H1 (cell line): ENCODE measurements around the gene EML1. TPM values are rescaled to one million over a fixed set of nuclear protein-coding genes. Genes with fewer than 3 reads are reported as not detected.

Experiments
- CTCF ChIA-PET: fragments of 300-600 bp; sonication (Branson Sonifier 250); formaldehyde crosslinking; loops from one replicate; lab custom pipeline; 2021; ENCODE audit not compliant: partially characterized antibody; lab: Charles Lee
- POLR2A ChIA-PET: fragments of 300-600 bp; sonication (Branson Sonifier 250); formaldehyde crosslinking; loops from one replicate; lab custom pipeline; 2021; ENCODE audit warnings: inconsistent platforms; ENCODE audit not compliant: partially characterized antibody; lab: Charles Lee
- DNase-seq, 2 experiments: peaks; one replicate each; pipeline versions ENCODE4 v3.0.0 to v3.0.0-alpha.2; 2010 to 2022; ENCODE audit warnings: low spot score in 2 of 2, low read depth in 1 of 2, mixed read lengths in 1 of 2
- FAIRE-seq: peaks from 2 replicates; lab custom pipeline; 2011; peaks lifted over from hg19 to GRCh38; lab: Jason Lieb, UNC
- H2AFZ ChIP-seq: 2 replicates; pipeline ENCODE4 v1.8.1; 2012; ENCODE audit warnings: low read length, inconsistent platforms
- H2AK5ac ChIP-seq: 2 replicates; pipeline ENCODE4 v1.6.1; 2013; ENCODE audit warnings: low read depth, low read length
- H2BK120ac ChIP-seq: replicated peaks from 2 replicates; pipeline ENCODE3; 2013; ENCODE audit warnings: low read depth, low read length, inconsistent platforms
- H2BK12ac ChIP-seq: 2 replicates; pipeline ENCODE4 v1.6.1; 2013; ENCODE audit warnings: low read depth, low read length
- H2BK15ac ChIP-seq: 2 replicates; pipeline ENCODE4 v1.6.1; 2013; ENCODE audit warnings: low read length
- H2BK20ac ChIP-seq: 2 replicates; pipeline ENCODE4 v1.6.1; 2013; ENCODE audit warnings: low read length
- H2BK5ac ChIP-seq: 2 replicates; pipeline ENCODE4 v1.6.1; 2013; ENCODE audit warnings: low read depth, low read length
- H3K14ac ChIP-seq: 2 replicates; pipeline ENCODE4 v1.6.1; 2013; ENCODE audit warnings: inconsistent platforms; ENCODE audit not compliant: insufficient read length
- H3K18ac ChIP-seq: 2 replicates; pipeline ENCODE4 v1.6.1; 2013; ENCODE audit warnings: low read length; ENCODE audit errors: extremely low read depth
- H3K23ac ChIP-seq: 2 replicates; pipeline ENCODE4 v1.6.1; 2013; ENCODE audit warnings: inconsistent platforms; ENCODE audit not compliant: insufficient read length
- H3K23me2 ChIP-seq: 2 replicates; pipeline ENCODE4 v1.6.1; 2013; ENCODE audit warnings: low read depth, low read length
- H3K27ac ChIP-seq: 2 replicates; pipeline ENCODE4 v1.6.1; 2011; ENCODE audit warnings: low read depth, low read length, inconsistent platforms
- H3K27me3 ChIP-seq, 4 experiments: replicated peaks in 1 of 4; 1 replicate in 1 of 4; 2 replicates in 3 of 4; pipeline versions ENCODE4 v1.6.1 to v1.8.1; 2011 to 2013; ENCODE audit warnings: low read length in 3 of 4, mild to moderate bottlenecking in 3 of 4, inconsistent platforms in 2 of 4, mixed read lengths in 2 of 4, moderate library complexity in 1 of 4; ENCODE audit not compliant: control insufficient read depth in 3 of 4, insufficient read depth in 3 of 4; ENCODE audit errors: extremely low read depth in 1 of 4
- H3K36me3 ChIP-seq, 4 experiments: 2 replicates each; pipeline versions ENCODE4 v1.6.1 to v1.8.1; 2011 to 2013; ENCODE audit warnings: mild to moderate bottlenecking in 4 of 4, low read length in 3 of 4, moderate library complexity in 2 of 4, control low read depth in 1 of 4, inconsistent platforms in 1 of 4; ENCODE audit not compliant: insufficient read depth in 4 of 4, control insufficient read depth in 2 of 4
- H3K4ac ChIP-seq: replicated peaks from 2 replicates; pipeline ENCODE3; 2013; ENCODE audit warnings: low read length, low read depth, mixed read lengths, inconsistent platforms; ENCODE audit not compliant: insufficient read length
- H3K4me1 ChIP-seq, 4 experiments: replicated peaks in 1 of 4; 1 replicate in 1 of 4; 2 replicates in 3 of 4; pipeline versions ENCODE4 v1.6.1 to v1.8.1; 2011 to 2013; ENCODE audit warnings: low read length in 3 of 4, inconsistent platforms in 2 of 4, mixed read lengths in 1 of 4; ENCODE audit not compliant: insufficient read depth in 4 of 4, control insufficient read depth in 3 of 4
- H3K4me2 ChIP-seq, 2 experiments: 2 replicates each; pipeline versions ENCODE4 v1.6.1 to v1.8.1; 2011 to 2013; ENCODE audit warnings: low read depth in 2 of 2, low read length in 2 of 2, control low read depth in 1 of 2, inconsistent platforms in 1 of 2, mild to moderate bottlenecking in 1 of 2; ENCODE audit not compliant: insufficient read depth in 1 of 2
- H3K4me3 ChIP-seq, 4 experiments: fragments of 200-600, 300-600 bp in 1 of 4; sonication (generic), shearing (Covaris generic), sonication (Bioruptor Twin) in 1 of 4; 2 replicates each; pipeline versions ENCODE4 v1.5.1 to v1.8.1; 2011 to 2016; ENCODE audit warnings: low read length in 4 of 4, low read depth in 3 of 4, control low read depth in 2 of 4, inconsistent platforms in 2 of 4, mild to moderate bottlenecking in 2 of 4, mixed read lengths in 1 of 4, moderate library complexity in 1 of 4; ENCODE audit not compliant: insufficient read depth in 2 of 4; ENCODE audit errors: extremely low read depth in 1 of 4
- H3K56ac ChIP-seq: replicated peaks from 2 replicates; pipeline ENCODE3; 2013; ENCODE audit warnings: low read depth, mild to moderate bottlenecking, mixed read lengths, low read length, inconsistent platforms; ENCODE audit not compliant: insufficient read length
- H3K79me1 ChIP-seq: 2 replicates; pipeline ENCODE4 v1.6.1; 2013; ENCODE audit warnings: low read depth, low read length, control low read depth
- H3K79me2 ChIP-seq, 2 experiments: 2 replicates each; pipeline versions ENCODE4 v1.6.1 to v1.8.1; 2012 to 2013; ENCODE audit warnings: low read length in 2 of 2, mild to moderate bottlenecking in 2 of 2, inconsistent platforms in 1 of 2; ENCODE audit not compliant: insufficient read depth in 2 of 2, control insufficient read depth in 1 of 2
- H3K9ac ChIP-seq, 4 experiments: replicated peaks in 1 of 4; 1 replicate in 1 of 4; 2 replicates in 3 of 4; pipeline versions ENCODE4 v1.6.1 to v1.8.1; 2011 to 2013; ENCODE audit warnings: low read depth in 3 of 4, low read length in 3 of 4, control low read depth in 2 of 4, mild to moderate bottlenecking in 2 of 4, moderate library complexity in 2 of 4, inconsistent platforms in 1 of 4; ENCODE audit errors: extremely low read depth in 1 of 4
- H3K9me3 ChIP-seq, 2 experiments: 2 replicates each; pipeline versions ENCODE4 v1.6.1 to v1.8.1; 2012 to 2013; ENCODE audit warnings: mild to moderate bottlenecking in 2 of 2, moderate library complexity in 2 of 2, control low read depth in 1 of 2, inconsistent platforms in 1 of 2, low read depth in 1 of 2, low read length in 1 of 2, mixed read lengths in 1 of 2; ENCODE audit not compliant: insufficient read depth in 2 of 2
- H4K20me1 ChIP-seq, 2 experiments: replicated peaks in 1 of 2; 2 replicates each; pipeline versions ENCODE3 to v1.8.1; 2011 to 2013; ENCODE audit warnings: inconsistent platforms in 2 of 2, low read length in 2 of 2, mild to moderate bottlenecking in 1 of 2; ENCODE audit not compliant: insufficient read depth in 2 of 2, control insufficient read depth in 1 of 2
- H4K5ac ChIP-seq: 2 replicates; pipeline ENCODE4 v1.6.1; 2013; ENCODE audit warnings: low read length, low read depth, mixed read lengths, inconsistent platforms; ENCODE audit not compliant: insufficient read length
- H4K8ac ChIP-seq: 2 replicates; pipeline ENCODE4 v1.8.0; 2013; ENCODE audit warnings: mild to moderate bottlenecking, moderate library complexity, low read length, inconsistent platforms; ENCODE audit not compliant: insufficient read depth; ENCODE audit errors: extremely low read depth
- H4K91ac ChIP-seq: replicated peaks from 2 replicates; pipeline ENCODE3; 2013; ENCODE audit warnings: low read length, mixed read lengths, inconsistent platforms; ENCODE audit not compliant: insufficient read length
- BACH1 ChIP-seq: IDR thresholded peaks from 2 replicates; pipeline ENCODE4 v1.6.1; 2012; ENCODE audit warnings: low read length, improper control_type of control experiment
- BRCA1 ChIP-seq: IDR thresholded peaks from 2 replicates; pipeline ENCODE4 v1.6.1; 2012; ENCODE audit warnings: low read depth, low read length, improper control_type of control experiment
- CEBPB ChIP-seq: IDR thresholded peaks from 2 replicates; pipeline ENCODE4 v1.6.1; 2012; ENCODE audit warnings: low read depth, low read length
- FOSL1 ChIP-seq: IDR thresholded peaks from 2 replicates; pipeline ENCODE4 v1.6.1; 2011; ENCODE audit warnings: mild to moderate bottlenecking, low read depth, low read length, moderate library complexity; ENCODE audit not compliant: insufficient read depth
- GABPA ChIP-seq: IDR thresholded peaks from 2 replicates; pipeline ENCODE4 v1.6.1; 2011; ENCODE audit warnings: mild to moderate bottlenecking, low read length, moderate library complexity, borderline replicate concordance; ENCODE audit not compliant: insufficient read depth
- HDAC2 ChIP-seq, 2 experiments: fragments of 300-600 bp in 1 of 2; sonication (generic) in 1 of 2; IDR thresholded peaks; 2 replicates each; pipeline ENCODE4 v1.6.1; 2011 to 2012; ENCODE audit warnings: low read depth in 2 of 2, low read length in 2 of 2, mild to moderate bottlenecking in 2 of 2, moderate library complexity in 2 of 2, borderline replicate concordance in 1 of 2, inconsistent platforms in 1 of 2
- POU5F1 ChIP-seq: IDR thresholded peaks from 2 replicates; pipeline ENCODE4 v1.6.1; 2011; ENCODE audit warnings: low read depth, mild to moderate bottlenecking, low read length, moderate library complexity
- SIN3A ChIP-seq, 2 experiments: IDR thresholded peaks in 1 of 2; conservative IDR thresholded peaks in 1 of 2; 2 replicates each; pipeline ENCODE4 v1.6.1; 2011 to 2012; ENCODE audit warnings: low read length in 2 of 2, improper control_type of control experiment in 1 of 2, low read depth in 1 of 2, mild to moderate bottlenecking in 1 of 2
- SIRT6 ChIP-seq: IDR thresholded peaks from one replicate; pipeline ENCODE4 v1.7.1; 2012; ENCODE audit warnings: low read length, inconsistent platforms
- WGBS, 2 experiments: shearing (Covaris generic) in 1 of 2; methylation state at CpG; one replicate each; pipeline versions ENCODE4 v1.1.6 to v1.1.7; 2013 to 2015; ENCODE audit warnings: low lambda C conversion rate in 2 of 2, mixed read lengths in 2 of 2, inconsistent platforms in 1 of 2, low coverage in 1 of 2, missing lambda C conversion rate in 1 of 2; ENCODE audit not compliant: insufficient replicate concordance in 2 of 2, insufficient coverage in 1 of 2, insufficient read length in 1 of 2; ENCODE audit errors: extremely low coverage in 1 of 2, missing lambda C conversion rate in 1 of 2; 5-methylcytosine and 5-hydroxymethylcytosine counted together
- polyA plus RNA-seq, 7 experiments: library from polyadenylated mRNA; depleted of rRNA in 3 of 7; stranded (reverse) in 5 of 7; unstranded in 2 of 7; fragments of >200 nt in 5 of 7; fragments of 200-250 nt in 2 of 7; gene quantifications; 1 replicate in 5 of 7; 2 replicates in 1 of 7; 4 replicates in 1 of 7; pipeline versions ENCODE4 v1.2.1 to v1.2.3, GENCODE V29; 2011 to 2013; ENCODE audit warnings: missing spikeins in 2 of 7, mixed read lengths in 2 of 7
- total RNA-seq: library from RNA; stranded (reverse); fragmentation: NEBNext Ultra II Directional; extraction: Animal tissue kit (Norgen Biotek cat#: 25700); gene quantifications from 2 replicates; pipeline ENCODE4 v1.2.1, GENCODE V29; 2021
- TF ChIP-seq, protein P1 (sequence below), 3 experiments: IDR thresholded peaks; 1 replicate in 2 of 3; 2 replicates in 1 of 3; pipeline versions ENCODE4 v1.5.1 to v1.6.1; 2011; ENCODE audit warnings: low read length in 3 of 3, mild to moderate bottlenecking in 3 of 3, inconsistent platforms in 2 of 3, low read depth in 1 of 3, moderate library complexity in 1 of 3; ENCODE audit not compliant: insufficient read depth in 1 of 3; ENCODE audit errors: control extremely low read depth in 1 of 3

The EML1 gene
- total and polyA plus RNA-seq, 2 of the 8 experiments (the other 6 are each of a cell fraction or from before 2014, with no cell fraction given): 11.1 to 24.7 TPM

- ChIA-PET POLR2A (no interaction called here), CTCF (interaction anchor here (1.7 to 5.4 kb wide), 3 partner anchors 10 to 33 kb away, joined by 3 to 25 read pairs (median 24); no protein-coding TSS in a partner anchor)
- WGBS, 2 experiments: 81% methylated on average over 4 of the region's 4 CpGs; no CpG with 5 or more reads in 1 of the 2 experiments
- no peaks in the 10 kb centered on the region for H3K27me3 ChIP-seq
- no peaks in the 10 kb centered on the region for H3K23me2 ChIP-seq
- H3K36me3 ChIP-seq: peaks cover 0 to 10% (median 0%) of the 10 kb centered on the region in 4 experiments; a peak in 1 of 8 replicates
- H3K4me1 ChIP-seq: no peaks in the 10 kb centered on the region
- FAIRE-seq: no peak
- no peak overlapping the region for H3K9ac ChIP-seq
- H3K23ac ChIP-seq: no peak overlapping the region
- H3K18ac ChIP-seq: no peak overlapping the region
- H2AFZ ChIP-seq: no peak overlapping the region
- H3K4me2 ChIP-seq: no peak overlapping the region
- H2AK5ac ChIP-seq: no peak overlapping the region
- no peak for DNase-seq
- no peak overlapping the region for H3K4me3 ChIP-seq
- no peak overlapping the region for H3K56ac ChIP-seq
- no peak overlapping the region for H3K4ac ChIP-seq
- H4K5ac ChIP-seq: no peak overlapping the region
- H4K91ac ChIP-seq: no peak overlapping the region
- no peak overlapping the region for H2BK12ac ChIP-seq
- H2BK20ac ChIP-seq: no peak overlapping the region
- H3K14ac ChIP-seq: no peak overlapping the region
- no peak overlapping the region for H3K27ac ChIP-seq
- no peaks in the 10 kb centered on the region for H3K79me1 ChIP-seq
- H2BK5ac ChIP-seq: no peak overlapping the region
- no peak overlapping the region for H2BK15ac ChIP-seq
- H4K8ac ChIP-seq: no peak overlapping the region
- no peaks in the 10 kb centered on the region for H3K9me3 ChIP-seq
- no peaks in the 10 kb centered on the region for H4K20me1 ChIP-seq
- H2BK120ac ChIP-seq: no peak overlapping the region
- H3K79me2 ChIP-seq: no peaks in the 10 kb centered on the region; a peak in 1 of 4 replicates
- TF ChIP-seq SIN3A (conservative IDR thresholded peaks at IDR 0.05 in 1 of 2, IDR thresholded peaks at IDR 0.05 in 1 of 2; ENCODE audit: low read depth in 1 of 2, low read length in 2 of 2): no peak
- TF ChIP-seq CEBPB: no peak
- TF ChIP-seq SIRT6: no peak
- TF ChIP-seq FOSL1: no peak
- no peak for TF ChIP-seq BACH1
- no peak for TF ChIP-seq GABPA
- TF ChIP-seq POU5F1: no peak
- TF ChIP-seq BRCA1: no peak
- TF ChIP-seq, protein P1, sequence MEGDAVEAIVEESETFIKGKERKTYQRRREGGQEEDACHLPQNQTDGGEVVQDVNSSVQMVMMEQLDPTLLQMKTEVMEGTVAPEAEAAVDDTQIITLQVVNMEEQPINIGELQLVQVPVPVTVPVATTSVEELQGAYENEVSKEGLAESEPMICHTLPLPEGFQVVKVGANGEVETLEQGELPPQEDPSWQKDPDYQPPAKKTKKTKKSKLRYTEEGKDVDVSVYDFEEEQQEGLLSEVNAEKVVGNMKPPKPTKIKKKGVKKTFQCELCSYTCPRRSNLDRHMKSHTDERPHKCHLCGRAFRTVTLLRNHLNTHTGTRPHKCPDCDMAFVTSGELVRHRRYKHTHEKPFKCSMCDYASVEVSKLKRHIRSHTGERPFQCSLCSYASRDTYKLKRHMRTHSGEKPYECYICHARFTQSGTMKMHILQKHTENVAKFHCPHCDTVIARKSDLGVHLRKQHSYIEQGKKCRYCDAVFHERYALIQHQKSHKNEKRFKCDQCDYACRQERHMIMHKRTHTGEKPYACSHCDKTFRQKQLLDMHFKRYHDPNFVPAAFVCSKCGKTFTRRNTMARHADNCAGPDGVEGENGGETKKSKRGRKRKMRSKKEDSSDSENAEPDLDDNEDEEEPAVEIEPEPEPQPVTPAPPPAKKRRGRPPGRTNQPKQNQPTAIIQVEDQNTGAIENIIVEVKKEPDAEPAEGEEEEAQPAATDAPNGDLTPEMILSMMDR (IDR thresholded peaks at IDR 0.05; ENCODE audit: control extremely low read depth in 1 of 3, insufficient read depth in 1 of 3, low read depth in 1 of 3, low read length in 3 of 3): no peak
- TF ChIP-seq HDAC2 (IDR thresholded peaks at IDR 0.05; ENCODE audit: borderline replicate concordance in 1 of 2, low read depth in 2 of 2, low read length in 2 of 2): no peak
These were observed 59.4 kb downstream of the EML1 start for GRCh38 chr14:99852578-99852977.
